ENCODE data around the gene VILL. TPM values are rescaled to one million over a fixed set of nuclear protein-coding genes. Genes with fewer than 3 reads are reported as not detected.

VILL gene
- total RNA-seq, 4 donors from 2014 or later = 0.51 to 4.6 (median 0.66) TPM

- Histone ChIP-seq H3K4me3 (no peak overlapping the region), H3K27ac (no peak overlapping the region), H3K27me3 (no peaks in the 10 kb centered on the region), H3K36me3 (no peaks in the 10 kb centered on the region), H3K9me3 (no peaks in the 10 kb centered on the region), H3K4me1 (peaks cover 8 to 22% of the 10 kb centered on the region in 2 donors)
- DNase-seq (no peak), ATAC-seq (no peak)
- intact Hi-C loops (cut with DNase I; ENCODE audit: low total_unique reads) = no loop called here
- TF ChIP-seq POLR2A (IDR thresholded peaks at IDR 0.05) = no peak
- TF ChIP-seq, protein P1, sequence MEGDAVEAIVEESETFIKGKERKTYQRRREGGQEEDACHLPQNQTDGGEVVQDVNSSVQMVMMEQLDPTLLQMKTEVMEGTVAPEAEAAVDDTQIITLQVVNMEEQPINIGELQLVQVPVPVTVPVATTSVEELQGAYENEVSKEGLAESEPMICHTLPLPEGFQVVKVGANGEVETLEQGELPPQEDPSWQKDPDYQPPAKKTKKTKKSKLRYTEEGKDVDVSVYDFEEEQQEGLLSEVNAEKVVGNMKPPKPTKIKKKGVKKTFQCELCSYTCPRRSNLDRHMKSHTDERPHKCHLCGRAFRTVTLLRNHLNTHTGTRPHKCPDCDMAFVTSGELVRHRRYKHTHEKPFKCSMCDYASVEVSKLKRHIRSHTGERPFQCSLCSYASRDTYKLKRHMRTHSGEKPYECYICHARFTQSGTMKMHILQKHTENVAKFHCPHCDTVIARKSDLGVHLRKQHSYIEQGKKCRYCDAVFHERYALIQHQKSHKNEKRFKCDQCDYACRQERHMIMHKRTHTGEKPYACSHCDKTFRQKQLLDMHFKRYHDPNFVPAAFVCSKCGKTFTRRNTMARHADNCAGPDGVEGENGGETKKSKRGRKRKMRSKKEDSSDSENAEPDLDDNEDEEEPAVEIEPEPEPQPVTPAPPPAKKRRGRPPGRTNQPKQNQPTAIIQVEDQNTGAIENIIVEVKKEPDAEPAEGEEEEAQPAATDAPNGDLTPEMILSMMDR (IDR thresholded peaks at IDR 0.05 in 4 of 5, conservative IDR thresholded peaks at IDR 0.05 in 1 of 5) = no peak
- in situ Hi-C loops (cut with MboI; ENCODE audit: low sequenced_read_pairs in 4 of 4) = loop anchor here in 1 of 4 donors (5.0 kb wide), 1 partner anchor 98 kb away; no protein-coding TSS in a partner anchor
Measured at GRCh38 chr3:37954881-37955280, 35.7 kb upstream of the VILL start.

- no peak for TF ChIP-seq POLR2A (IDR thresholded peaks at IDR 0.05)
- TF ChIP-seq, protein P1 (IDR thresholded peaks at IDR 0.05 in 4 of 5, conservative IDR thresholded peaks at IDR 0.05 in 1 of 5) = no peak
- no peak for DNase-seq
- H3K36me3 ChIP-seq = no peaks in the 10 kb centered on the region
- H3K9me3 ChIP-seq = no peaks in the 10 kb centered on the region
- no peak for ATAC-seq
- no peaks in the 10 kb centered on the region for H3K27me3 ChIP-seq
- intact Hi-C loops (cut with DNase I; ENCODE audit: low total_unique reads) = no loop called here
- H3K4me1 ChIP-seq = peaks cover 8 to 22% of the 10 kb centered on the region in 2 donors
- peak overlapping the region; percentile 42 to 66 (median 62) for H3K27ac ChIP-seq
- in situ Hi-C loops (cut with MboI; ENCODE audit: low sequenced_read_pairs in 4 of 4) = loop anchor here in 1 of 4 donors (5.0 kb wide), 1 partner anchor 99 kb away; no protein-coding TSS in a partner anchor
- H3K4me3 ChIP-seq = no peak overlapping the region
Measured at GRCh38 chr3:37955918-37956707, 34.5 kb upstream of the VILL start.

GRCh38 chr3:37956723-37957538 lies 33.7 kb upstream of the VILL start:
- intact Hi-C loops (cut with DNase I; ENCODE audit: low total_unique reads) (no loop called here), in situ Hi-C loops (cut with MboI; ENCODE audit: low sequenced_read_pairs in 4 of 4) (loop anchor here in 1 of 4 donors (5.0 kb wide), 1 partner anchor 100 kb away; no protein-coding TSS in a partner anchor)
- Histone ChIP-seq H3K36me3 (no peaks in the 10 kb centered on the region), H3K4me3 (no peak overlapping the region), H3K27ac (peak overlapping the region; percentile 42 to 66 (median 62)), H3K9me3 (no peaks in the 10 kb centered on the region), H3K4me1 (peaks cover 8 to 22% of the 10 kb centered on the region in 2 donors), H3K27me3 (no peaks in the 10 kb centered on the region)
- ATAC-seq (peak in 1 of 2 donors; percentile 51), DNase-seq (no peak)
- TF ChIP-seq, protein P1 (IDR thresholded peaks at IDR 0.05 in 4 of 5, conservative IDR thresholded peaks at IDR 0.05 in 1 of 5) = no peak
- no peak for TF ChIP-seq POLR2A (IDR thresholded peaks at IDR 0.05)

DNA sequence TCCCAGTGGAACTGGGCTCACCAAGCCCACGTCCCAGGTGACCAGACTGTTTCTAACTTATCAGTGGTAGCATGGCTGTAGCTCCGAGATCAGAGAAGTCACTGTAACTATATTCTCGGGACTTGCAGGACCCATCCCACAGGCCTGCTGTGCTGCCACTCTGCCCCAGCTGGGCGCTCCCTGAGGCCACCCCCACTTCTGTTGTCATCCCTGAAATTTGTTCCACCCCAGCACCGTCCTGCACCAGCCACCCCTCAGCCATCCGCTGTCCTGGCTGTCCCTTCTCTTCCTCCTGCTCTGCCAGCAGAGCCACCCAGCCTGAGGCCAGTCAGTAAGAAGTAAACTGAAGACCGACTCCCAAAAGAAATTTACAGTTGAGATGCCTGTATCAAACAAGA lies 33.0 kb upstream of the VILL start:
- Histone ChIP-seq H3K4me1 (peaks cover 8 to 25% of the 10 kb centered on the region in 2 donors), H3K27ac (peak overlapping the region; percentile 42 to 66 (median 62)), H3K27me3 (no peaks in the 10 kb centered on the region), H3K36me3 (no peaks in the 10 kb centered on the region), H3K4me3 (no peak overlapping the region), H3K9me3 (no peaks in the 10 kb centered on the region)
- ATAC-seq (no peak), DNase-seq (no peak)
- intact Hi-C loops (cut with DNase I; ENCODE audit: low total_unique reads) (no loop called here), in situ Hi-C loops (cut with MboI; ENCODE audit: low sequenced_read_pairs in 4 of 4) (loop anchor here in 1 of 4 donors (5.0 kb wide), 1 partner anchor 100 kb away; no protein-coding TSS in a partner anchor)
- TF ChIP-seq POLR2A (IDR thresholded peaks at IDR 0.05) = no peak
- TF ChIP-seq, protein P1 (IDR thresholded peaks at IDR 0.05 in 4 of 5, conservative IDR thresholded peaks at IDR 0.05 in 1 of 5) = no peak

Measured in gastrocnemius medialis (tissue), 4 donors.